ENCODE measurements around the gene TXNRD3. TPM values are rescaled to one million over a fixed set of nuclear protein-coding genes. Genes with fewer than 3 reads are reported as not detected.

TXNRD3 gene
- 8.4 TPM for polyA plus RNA-seq (ENCODE audit: insufficient read length)

GRCh38 chr3:126654571-126655383 is at the start of gene TXNRD3:
Gene TXNRD3, minus strand, starts transcription at chr3:126655124.
- no peak for DNase-seq (ENCODE audit: low read depth)

GRCh38 chr3:126703512-126704493 is 48.9 kb upstream of the TXNRD3 start, which contains the start of gene CHCHD6:
Gene CHCHD6, plus strand, starts transcription at chr3:126704240. Its CDS starts 73 bp downstream, at chr3:126704313.
- peak; percentile 87 for DNase-seq (ENCODE audit: low read depth)

- DNase-seq (ENCODE audit: low read depth), result no peak
These were observed 44.1 kb upstream of the TXNRD3 start for GRCh38 chr3:126699011-126699410.

- DNase-seq (ENCODE audit: low read depth), result no peak
These were observed 41.9 kb upstream of the TXNRD3 start for GRCh38 chr3:126696701-126697267.

GRCh38 chr3:126693921-126694320 is 39.0 kb upstream of the TXNRD3 start:
- no peak for DNase-seq (ENCODE audit: low read depth)

- DNase-seq (ENCODE audit: low read depth), result no peak
These were observed 37.9 kb upstream of the TXNRD3 start for GRCh38 chr3:126692858-126693257.

GRCh38 chr3:126691765-126692164 is 36.8 kb upstream of the TXNRD3 start:
- DNase-seq (ENCODE audit: low read depth), result no peak

- DNase-seq (ENCODE audit: low read depth), result no peak
These were observed 30.6 kb upstream of the TXNRD3 start for GRCh38 chr3:126685493-126685892.

- DNase-seq (ENCODE audit: low read depth), result no peak
These were observed 30.1 kb upstream of the TXNRD3 start for GRCh38 chr3:126685021-126685420.

- DNase-seq (ENCODE audit: low read depth), result peak; percentile 36
These were observed 29.4 kb upstream of the TXNRD3 start for GRCh38 chr3:126684218-126684751.

GRCh38 chr3:126683069-126683468 is 28.1 kb upstream of the TXNRD3 start:
- DNase-seq (ENCODE audit: low read depth), result no peak

- DNase-seq (ENCODE audit: low read depth), result no peak
These were observed 27.1 kb upstream of the TXNRD3 start for GRCh38 chr3:126682009-126682408.

GRCh38 chr3:126680667-126681055 is 25.7 kb upstream of the TXNRD3 start:
- DNase-seq (ENCODE audit: low read depth), result no peak

- no peak for DNase-seq (ENCODE audit: low read depth)
These were observed 25.1 kb upstream of the TXNRD3 start for GRCh38 chr3:126679831-126680666.

- no peak for DNase-seq (ENCODE audit: low read depth)
These were observed 24.4 kb upstream of the TXNRD3 start for GRCh38 chr3:126679318-126679751.

GRCh38 chr3:126678693-126679317 is 23.9 kb upstream of the TXNRD3 start:
- DNase-seq (ENCODE audit: low read depth), result no peak

- no peak for DNase-seq (ENCODE audit: low read depth)
These were observed 23.1 kb upstream of the TXNRD3 start for GRCh38 chr3:126677862-126678503.

- no peak for DNase-seq (ENCODE audit: low read depth)
These were observed 22.2 kb upstream of the TXNRD3 start for GRCh38 chr3:126676919-126677705.

GRCh38 chr3:126672741-126673140 is 17.8 kb upstream of the TXNRD3 start:
- DNase-seq (ENCODE audit: low read depth), result no peak
